Astrocyte of the cerebellum (primary cell): ENCODE results near the gene MACC1.
A peak's percentile ranks its signal among the peaks of the same experiment; 100 is the strongest.
"Not testable (repeated sequence)": the region's sequence is repeated elsewhere in the genome, so short reads cannot be mapped to it uniquely, and the experiment has no call there.

Experiments used
- DNase-seq: peaks from one replicate; pipeline ENCODE4 v3.0.0-alpha.2; 2011; ENCODE audit warnings: low read depth
- H3K4me3 ChIP-seq: 2 replicates; pipeline ENCODE4 v1.5.1; 2011; ENCODE audit warnings: mild to moderate bottlenecking, low read depth, low read length, moderate library complexity
- in situ Hi-C: cut with HindIII; loops from 2 replicates; pipeline ENCODE4 v1.10.0; 2017; ENCODE audit warnings: low sequenced_read_pairs
- TF ChIP-seq, protein P1 (sequence below): IDR thresholded peaks from 2 replicates; pipeline ENCODE4 v1.5.1; 2012; ENCODE audit warnings: low read length, low read depth, moderate library complexity, mild to moderate bottlenecking; ENCODE audit errors: missing control alignments

Gene MACC1

GRCh38 chr7:20131776-20132175 lies 85.4 kb downstream of the MACC1 start:
- H3K4me3 ChIP-seq = no peak overlapping the region
- in situ Hi-C loops = no loop called here
- TF ChIP-seq, protein P1, sequence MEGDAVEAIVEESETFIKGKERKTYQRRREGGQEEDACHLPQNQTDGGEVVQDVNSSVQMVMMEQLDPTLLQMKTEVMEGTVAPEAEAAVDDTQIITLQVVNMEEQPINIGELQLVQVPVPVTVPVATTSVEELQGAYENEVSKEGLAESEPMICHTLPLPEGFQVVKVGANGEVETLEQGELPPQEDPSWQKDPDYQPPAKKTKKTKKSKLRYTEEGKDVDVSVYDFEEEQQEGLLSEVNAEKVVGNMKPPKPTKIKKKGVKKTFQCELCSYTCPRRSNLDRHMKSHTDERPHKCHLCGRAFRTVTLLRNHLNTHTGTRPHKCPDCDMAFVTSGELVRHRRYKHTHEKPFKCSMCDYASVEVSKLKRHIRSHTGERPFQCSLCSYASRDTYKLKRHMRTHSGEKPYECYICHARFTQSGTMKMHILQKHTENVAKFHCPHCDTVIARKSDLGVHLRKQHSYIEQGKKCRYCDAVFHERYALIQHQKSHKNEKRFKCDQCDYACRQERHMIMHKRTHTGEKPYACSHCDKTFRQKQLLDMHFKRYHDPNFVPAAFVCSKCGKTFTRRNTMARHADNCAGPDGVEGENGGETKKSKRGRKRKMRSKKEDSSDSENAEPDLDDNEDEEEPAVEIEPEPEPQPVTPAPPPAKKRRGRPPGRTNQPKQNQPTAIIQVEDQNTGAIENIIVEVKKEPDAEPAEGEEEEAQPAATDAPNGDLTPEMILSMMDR = no peak
- DNase-seq = no peak

DNA sequence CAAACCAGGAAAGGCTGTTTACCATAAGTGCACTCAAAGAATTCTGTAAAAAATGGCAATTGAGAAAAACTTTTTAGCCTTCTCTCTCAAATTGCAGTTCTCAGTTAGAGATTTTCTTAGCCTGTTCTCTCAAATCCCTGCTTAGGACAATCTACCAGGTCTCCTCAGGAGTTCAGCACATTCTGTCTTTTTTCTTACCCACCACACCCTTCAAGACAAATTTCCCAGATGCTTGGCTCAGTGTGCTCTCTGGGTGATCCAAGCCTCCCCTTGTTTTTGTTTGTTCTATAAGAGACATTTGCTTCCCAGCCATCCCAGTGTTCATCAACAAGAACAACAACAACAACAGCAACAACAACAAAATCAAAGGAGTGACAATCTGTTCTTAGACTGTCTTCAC lies 87.3 kb downstream of the MACC1 start:
- in situ Hi-C loops = no loop called here
- TF ChIP-seq, protein P1 = no peak
- H3K4me3 ChIP-seq = no peak overlapping the region
- DNase-seq = no peak

DNA sequence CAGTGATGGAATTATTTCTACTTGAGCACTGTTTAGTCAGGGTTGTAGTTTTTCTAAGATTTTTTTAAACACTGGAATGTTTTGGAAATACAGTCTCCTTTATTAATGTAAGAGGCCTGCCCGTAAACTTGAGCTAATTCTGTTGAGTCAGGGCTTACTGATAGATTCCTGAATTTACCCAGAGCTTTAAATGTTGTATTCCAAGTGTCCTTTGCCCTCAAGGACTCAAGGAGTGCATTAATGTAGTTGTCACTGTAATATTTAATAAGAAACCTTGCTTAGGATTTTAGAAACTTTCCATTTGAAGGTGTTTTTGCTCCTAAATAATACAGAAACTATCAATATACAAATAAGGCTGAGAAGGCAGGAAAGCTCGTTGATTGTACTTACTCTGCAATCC lies 89.2 kb downstream of the MACC1 start:
- no peak overlapping the region for H3K4me3 ChIP-seq
- in situ Hi-C loops = no loop called here
- TF ChIP-seq, protein P1 = no peak
- no peak for DNase-seq

DNA sequence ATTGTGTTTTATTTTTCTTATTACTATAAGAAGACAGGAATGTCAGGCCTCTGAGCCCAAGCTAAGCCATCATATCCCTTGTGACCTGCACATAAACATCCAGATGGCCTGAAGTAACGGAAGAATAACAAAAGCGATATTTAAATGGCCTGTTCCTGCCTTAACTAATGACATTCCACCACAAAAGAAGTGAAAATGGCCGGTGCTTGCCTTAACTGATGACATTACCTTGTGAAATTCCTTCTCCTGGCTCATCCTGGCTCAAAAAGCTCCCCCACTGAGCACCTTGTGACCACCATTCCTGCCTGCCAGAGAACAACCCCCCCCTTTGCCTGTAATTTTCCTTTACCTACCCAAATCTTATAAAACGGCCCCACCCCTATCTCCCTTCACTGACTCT lies 91.1 kb downstream of the MACC1 start:
- in situ Hi-C loops, DNase-seq, H3K4me3 ChIP-seq: not testable (repeated sequence)

DNA sequence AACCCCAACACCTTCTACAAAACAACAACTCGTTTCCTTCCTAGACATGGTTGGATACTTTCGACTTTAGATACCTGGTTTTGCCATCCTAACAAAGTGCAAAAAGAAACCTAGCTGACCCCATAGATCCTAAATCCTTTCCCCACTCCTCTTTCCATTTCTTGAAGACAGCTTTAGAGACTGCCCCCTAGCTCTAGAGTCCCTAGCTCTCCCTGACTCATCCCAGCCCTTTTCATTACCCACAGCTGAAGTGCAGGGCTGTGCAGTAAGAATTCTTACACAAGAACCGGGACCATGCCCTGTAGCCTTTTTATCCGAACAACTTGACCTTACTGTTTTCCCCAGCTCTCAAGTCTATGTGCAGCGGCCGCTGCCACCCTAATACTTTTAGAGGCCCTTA lies 93.1 kb downstream of the MACC1 start:
- in situ Hi-C loops = not testable (repeated sequence)

DNA sequence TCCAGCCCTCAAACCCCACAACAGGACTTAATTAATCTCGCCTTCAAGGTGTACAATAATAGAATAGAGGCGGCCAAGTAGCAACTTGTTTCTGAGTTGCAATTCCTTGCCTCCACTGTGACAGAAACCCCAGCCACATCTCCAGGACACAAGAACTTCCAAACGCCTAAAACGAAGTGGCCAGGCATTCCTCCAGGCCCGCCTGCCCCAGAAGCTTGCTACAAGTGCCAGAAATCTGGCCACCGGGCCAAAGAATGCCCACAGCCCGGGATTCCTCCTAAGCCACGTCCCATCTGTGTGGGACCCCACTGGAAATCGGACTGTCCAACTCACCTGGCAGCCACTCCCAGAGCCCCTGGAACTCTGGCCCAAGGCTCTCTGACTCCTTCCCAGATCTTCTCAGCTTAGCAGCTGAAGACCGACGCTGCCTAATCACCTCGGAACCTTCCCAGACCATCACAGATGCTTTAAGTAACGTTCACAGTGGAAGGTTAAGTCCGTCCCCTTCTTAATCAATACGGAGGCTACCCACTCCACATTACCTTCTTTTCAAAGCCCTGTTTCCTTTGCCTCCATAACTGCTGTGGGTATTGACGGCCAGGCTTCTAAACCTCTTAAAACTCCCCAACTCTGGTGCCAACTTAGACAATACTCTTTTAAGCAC lies 94.4 kb downstream of the MACC1 start:
- DNase-seq, in situ Hi-C loops, H3K4me3 ChIP-seq: not testable (repeated sequence)

More for the DNA sequence above, 93.1 kb downstream of the MACC1 start:
- DNase-seq, H3K4me3 ChIP-seq: not testable (repeated sequence)

GRCh38 chr7:20122073-20122472 lies 95.1 kb downstream of the MACC1 start:
- TF ChIP-seq, protein P1 = no peak
- in situ Hi-C loops = no loop called here
- no peak for DNase-seq
- no peak overlapping the region for H3K4me3 ChIP-seq

DNA sequence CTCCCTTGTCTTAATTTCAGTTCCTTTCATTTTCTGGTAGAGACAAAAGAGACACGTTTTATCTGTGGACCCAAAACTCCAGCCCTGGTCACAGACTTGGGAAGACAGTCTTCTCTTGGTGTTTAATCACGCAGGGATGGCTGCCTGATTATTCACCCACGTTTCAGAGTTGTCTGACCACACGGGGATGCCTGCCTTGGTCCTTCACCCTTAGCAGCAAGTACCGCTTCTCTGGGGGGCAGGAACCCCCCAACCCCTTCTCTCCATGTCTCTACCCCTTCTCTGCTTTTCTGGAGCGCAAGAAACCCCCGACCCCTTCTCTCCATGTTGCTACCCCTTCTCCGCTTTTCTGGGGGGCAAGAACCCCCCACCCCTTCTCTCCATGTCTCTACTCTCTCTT lies 95.8 kb downstream of the MACC1 start:
- H3K4me3 ChIP-seq = no peak overlapping the region
- in situ Hi-C loops = no loop called here
- TF ChIP-seq, protein P1 = no peak
- no peak for DNase-seq

DNA sequence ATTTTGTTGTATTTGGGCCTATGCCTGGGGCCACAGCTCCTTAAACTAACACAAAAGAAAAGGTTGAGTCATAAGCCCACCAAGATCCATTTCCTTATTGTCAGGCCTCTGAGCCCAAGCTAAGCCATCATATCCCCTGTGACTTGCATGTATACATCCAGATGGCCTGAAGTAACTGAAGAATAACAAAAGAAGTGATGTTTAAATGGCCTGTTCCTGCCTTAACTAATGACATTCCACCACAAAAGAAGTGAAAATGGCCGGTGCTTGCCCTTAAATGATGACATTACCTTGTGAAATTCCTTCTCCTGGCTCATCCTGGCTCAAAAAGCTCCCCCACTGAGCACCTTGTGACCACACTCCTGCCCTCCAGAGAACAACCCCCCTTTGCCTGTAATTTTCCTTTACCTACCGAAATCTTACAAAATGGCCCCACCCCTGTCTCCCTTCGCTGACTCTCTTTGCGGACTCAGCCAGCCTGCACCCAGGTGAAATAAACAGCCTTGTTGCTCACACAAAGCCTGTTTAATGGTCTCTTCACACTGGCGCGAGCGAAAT lies 96.5 kb downstream of the MACC1 start:
- in situ Hi-C loops, H3K4me3 ChIP-seq: not testable (repeated sequence)
- DNase-seq = peak; percentile 42
